Brain pericyte (primary cell): Measurements from ENCODE around the gene RPL36.

Experiments used
- DNase-seq: peaks from one replicate; pipeline ENCODE4 v3.0.0-alpha.2; 2012; ENCODE audit warnings: low read depth, low spot score

Gene RPL36

GRCh38 chr19:5690125-5690954, at the start of gene RPL36:
RPL36 (plus strand) TSS chr19:5690295; CDS start chr19:5690508, 213 bp downstream.
- peak; percentile 97 for DNase-seq

- no peak for DNase-seq
Observed at GRCh38 chr19:5641171-5641570, 48.9 kb upstream of the RPL36 start.

GRCh38 chr19:5642204-5642603, 47.9 kb upstream of the RPL36 start:
- no peak for DNase-seq

- DNase-seq: no peak
Observed at GRCh38 chr19:5643060-5643459, 47.0 kb upstream of the RPL36 start.

- no peak for DNase-seq
Observed at GRCh38 chr19:5644037-5644436, 46.1 kb upstream of the RPL36 start.

GRCh38 chr19:5645409-5645808, 44.7 kb upstream of the RPL36 start:
- no peak for DNase-seq

GRCh38 chr19:5646703-5647102, 43.4 kb upstream of the RPL36 start:
- no peak for DNase-seq

GRCh38 chr19:5648464-5648863, 41.6 kb upstream of the RPL36 start:
- no peak for DNase-seq

- no peak for DNase-seq
Observed at GRCh38 chr19:5651361-5651760, 38.7 kb upstream of the RPL36 start.

GRCh38 chr19:5652261-5652660, 37.8 kb upstream of the RPL36 start:
- no peak for DNase-seq

- DNase-seq: no peak
Observed at GRCh38 chr19:5654931-5655330, 35.2 kb upstream of the RPL36 start.

- DNase-seq: no peak
Observed at GRCh38 chr19:5655412-5655811, 34.7 kb upstream of the RPL36 start.

- DNase-seq: no peak
Observed at GRCh38 chr19:5661483-5661882, 28.6 kb upstream of the RPL36 start.

- no peak for DNase-seq
Observed at GRCh38 chr19:5663904-5664303, 26.2 kb upstream of the RPL36 start.

GRCh38 chr19:5664515-5664914, 25.6 kb upstream of the RPL36 start:
- no peak for DNase-seq

GRCh38 chr19:5665781-5666513, 24.1 kb upstream of the RPL36 start:
- no peak for DNase-seq

- no peak for DNase-seq
Observed at GRCh38 chr19:5666921-5667610, 23.0 kb upstream of the RPL36 start.

- DNase-seq: no peak
Observed at GRCh38 chr19:5667751-5668271, 22.3 kb upstream of the RPL36 start.

- DNase-seq: no peak
Observed at GRCh38 chr19:5669212-5669611, 20.9 kb upstream of the RPL36 start.

- DNase-seq: no peak
Observed at GRCh38 chr19:5671600-5671999, 18.5 kb upstream of the RPL36 start.

GRCh38 chr19:5672708-5673459, 17.2 kb upstream of the RPL36 start:
- no peak for DNase-seq
